EL (cell line): Measurements from ENCODE around the gene ADGRF1.
"Not testable (repeated sequence)": the region's sequence is repeated elsewhere in the genome, so short reads cannot be mapped to it uniquely, and the experiment has no call there.

Source experiments
- DNase-seq: peaks from one replicate; pipeline ENCODE4 v3.0.0-alpha.2; 2016

Gene ADGRF1

GRCh38 chr6:47042275-47042791 is at the start of gene ADGRF1:
TSS of gene ADGRF1 (minus strand) at chr6:47042332. CDS start at chr6:47029061, 13,271 bp downstream.
- DNase-seq = no peak

- DNase-seq = no peak
These were observed 48.7 kb upstream of the ADGRF1 start for GRCh38 chr6:47090881-47091280.

DNA sequence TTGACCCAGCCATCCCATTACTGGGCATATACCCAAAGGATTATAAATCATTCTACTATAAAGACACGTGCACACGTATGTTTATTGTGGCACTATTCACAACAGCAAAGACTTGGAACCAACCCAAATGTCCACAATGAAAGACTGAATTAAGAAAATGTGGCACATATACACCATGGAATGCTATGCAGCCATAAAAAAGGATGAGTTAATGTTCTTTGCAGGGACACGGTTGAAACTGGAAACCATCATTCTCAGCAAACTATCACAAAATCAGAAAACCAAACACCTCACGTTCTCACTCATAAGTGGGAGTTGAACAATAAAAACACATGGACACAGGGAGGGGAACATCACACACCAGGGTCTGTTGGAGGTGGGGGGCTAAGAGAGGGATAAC is 47.3 kb upstream of the ADGRF1 start:
- not testable (repeated sequence) for DNase-seq

DNA sequence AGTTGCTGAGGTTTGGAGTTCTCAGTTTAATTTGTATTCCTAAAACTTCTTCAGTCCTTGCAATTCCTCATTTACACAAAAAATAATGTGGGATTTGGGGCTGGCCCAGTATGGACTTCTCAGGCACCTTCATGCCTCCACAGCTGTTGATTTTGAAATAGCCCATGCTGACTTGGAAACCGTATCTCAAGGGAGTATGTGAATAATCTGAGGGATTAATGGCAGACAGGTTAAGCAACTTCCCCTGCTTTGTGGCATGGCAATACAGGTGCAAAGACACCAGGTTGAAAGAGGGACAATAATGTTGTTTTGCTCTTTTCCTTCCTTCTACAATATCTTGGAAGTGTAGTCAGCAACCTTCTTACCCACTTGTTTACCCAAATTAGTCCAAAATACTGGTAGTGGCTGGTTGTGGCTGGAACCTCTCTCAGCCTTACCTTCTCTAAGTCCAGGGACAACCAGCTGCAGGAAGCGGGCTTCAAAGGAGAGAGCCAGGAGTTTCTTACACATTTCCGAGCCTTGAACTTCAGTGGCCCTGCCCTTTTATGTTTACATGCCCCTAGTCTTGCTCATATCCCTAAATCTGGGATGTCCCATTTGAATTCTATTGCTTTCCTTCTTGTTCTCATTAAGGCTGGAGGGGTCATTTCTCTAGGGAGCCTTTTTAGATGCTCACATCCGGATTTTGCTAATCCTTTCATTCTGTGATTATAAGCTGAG is 44.1 kb upstream of the ADGRF1 start:
- DNase-seq = no peak

- DNase-seq = no peak
These were observed 42.5 kb upstream of the ADGRF1 start for GRCh38 chr6:47084610-47085009.

DNA sequence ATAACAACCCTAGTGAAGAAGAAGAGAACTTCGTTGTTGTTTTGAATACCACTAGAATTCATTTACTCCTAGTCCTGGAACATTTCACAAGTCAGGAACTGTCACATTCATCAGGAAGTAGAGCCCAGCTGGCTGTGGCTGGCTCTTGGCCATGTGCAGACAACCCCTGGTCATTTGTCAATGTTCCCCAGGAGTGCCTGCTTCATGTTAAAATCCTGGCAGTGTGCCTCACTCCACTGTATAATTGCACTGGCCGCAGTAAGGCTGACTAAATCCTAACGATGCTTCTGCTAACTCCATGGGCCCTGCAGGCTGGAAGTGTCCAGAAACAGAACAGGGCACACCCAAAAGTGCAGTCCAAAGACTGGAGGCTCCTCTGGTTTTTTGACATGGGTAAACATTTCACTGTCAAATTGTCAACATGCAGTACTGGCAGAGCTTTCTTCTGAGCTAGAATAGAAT is 41.5 kb upstream of the ADGRF1 start:
- DNase-seq = peak; percentile 38

DNA sequence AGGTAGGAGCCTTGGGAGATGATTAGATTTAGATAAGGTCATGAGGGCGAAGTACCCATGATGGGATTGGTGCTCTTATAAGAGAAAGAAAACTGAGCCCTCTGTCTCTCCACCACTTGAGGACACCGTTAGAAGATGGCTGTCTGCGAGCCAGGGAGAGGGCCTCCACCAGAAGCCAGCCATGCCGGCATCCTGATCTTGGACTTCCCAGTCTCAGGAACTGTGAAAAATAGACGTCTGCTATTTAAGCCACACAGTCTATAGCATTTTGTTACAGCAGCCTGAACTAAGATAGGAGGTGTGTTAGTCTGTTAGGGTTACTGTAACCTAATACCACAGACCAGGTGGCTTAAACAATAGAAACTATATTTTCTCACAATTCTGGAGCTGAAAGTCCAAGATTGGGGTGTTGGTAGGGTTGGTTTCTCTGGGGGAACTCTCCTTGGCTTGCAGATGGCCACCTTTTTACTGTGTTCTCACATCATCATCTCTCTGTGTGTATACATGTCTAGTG is 38.0 kb upstream of the ADGRF1 start:
- no peak for DNase-seq

DNA sequence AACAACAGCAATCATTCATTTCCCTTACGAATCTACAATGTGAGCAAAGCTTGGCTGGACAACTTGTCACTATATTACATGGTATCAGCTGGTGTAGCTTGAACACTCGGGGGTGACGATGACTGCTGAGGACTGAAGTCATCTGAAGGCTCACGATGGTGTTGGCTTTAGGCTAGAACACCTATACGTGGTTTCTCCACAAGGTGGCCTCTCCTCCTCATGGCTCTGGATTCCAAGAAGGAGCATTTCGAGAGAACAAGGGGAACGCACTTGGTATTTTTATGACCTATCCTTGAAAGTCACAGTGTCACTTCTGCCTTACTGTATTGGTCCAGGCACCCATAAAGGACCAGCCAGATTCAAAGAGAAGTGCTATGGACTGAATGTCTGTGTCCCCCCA is 37.5 kb upstream of the ADGRF1 start:
- DNase-seq = no peak

DNA sequence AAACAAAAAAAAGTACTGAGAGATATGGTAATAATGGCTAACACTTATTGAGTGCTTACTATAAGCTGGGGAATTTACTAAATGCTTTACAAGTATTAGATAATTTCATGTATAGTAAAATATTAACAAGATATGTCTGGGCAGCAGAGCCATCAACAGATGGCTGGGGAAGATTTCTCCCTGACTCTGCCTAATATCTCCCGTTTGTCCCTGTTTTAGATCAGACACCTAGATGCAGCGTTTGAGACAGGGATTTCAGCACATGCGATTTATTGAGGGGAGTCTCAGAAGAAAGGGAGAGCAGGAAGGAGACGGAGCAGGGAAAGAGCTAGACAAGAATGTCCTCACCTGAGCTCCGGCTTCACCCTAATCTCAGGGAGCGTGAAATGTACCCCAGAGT is 36.9 kb upstream of the ADGRF1 start:
- DNase-seq = no peak

- DNase-seq = no peak
These were observed 34.6 kb upstream of the ADGRF1 start for GRCh38 chr6:47076422-47077344.

DNA sequence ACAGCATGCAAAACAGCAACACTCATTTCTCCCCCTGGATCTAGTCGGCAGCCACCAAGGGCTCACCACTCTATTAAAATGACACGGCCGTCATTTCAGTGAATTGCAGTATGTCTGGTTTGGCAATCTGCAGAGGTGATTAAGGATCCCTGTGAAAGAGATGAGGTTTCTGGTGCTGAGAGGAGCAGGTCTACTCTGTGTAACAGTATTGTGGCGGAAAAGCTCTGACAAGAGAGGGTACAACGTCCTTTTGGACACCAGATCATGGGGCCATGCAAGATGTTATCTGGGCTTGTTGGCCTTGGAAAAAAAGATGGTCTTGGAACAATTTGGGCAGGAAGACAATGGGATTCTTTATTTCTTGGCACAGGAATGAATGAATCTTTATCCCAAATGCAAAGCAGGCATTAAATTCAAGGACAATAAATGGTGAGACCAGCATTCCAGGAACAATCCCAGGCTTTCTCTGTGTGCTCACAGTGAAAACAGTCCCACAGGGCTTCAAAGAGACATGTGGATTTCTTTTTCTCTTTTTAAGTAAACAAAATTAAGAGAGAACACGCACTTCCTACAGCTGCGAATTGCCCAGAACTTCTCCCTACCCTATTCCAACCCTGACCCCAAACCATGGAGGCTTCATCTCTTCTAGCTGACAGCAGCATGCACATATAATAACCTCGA is 33.7 kb upstream of the ADGRF1 start:
- DNase-seq = no peak

- DNase-seq = no peak
These were observed 33.0 kb upstream of the ADGRF1 start for GRCh38 chr6:47075168-47075567.

- no peak for DNase-seq
These were observed 31.3 kb upstream of the ADGRF1 start for GRCh38 chr6:47073125-47074110.

GRCh38 chr6:47072667-47073066 is 30.5 kb upstream of the ADGRF1 start:
- no peak for DNase-seq

GRCh38 chr6:47071681-47072080 is 29.5 kb upstream of the ADGRF1 start:
- no peak for DNase-seq

- DNase-seq = no peak
These were observed 28.3 kb upstream of the ADGRF1 start for GRCh38 chr6:47070461-47070860.

- no peak for DNase-seq
These were observed 27.0 kb upstream of the ADGRF1 start for GRCh38 chr6:47069156-47069555.

GRCh38 chr6:47066418-47066817 is 24.3 kb upstream of the ADGRF1 start:
- no peak for DNase-seq

- no peak for DNase-seq
These were observed 22.1 kb upstream of the ADGRF1 start for GRCh38 chr6:47064274-47064673.

- no peak for DNase-seq
These were observed 20.2 kb upstream of the ADGRF1 start for GRCh38 chr6:47062346-47062745.
